IPS-20b (cell line): ENCODE results near the gene HABP2.

Experiments
- H3K27ac ChIP-seq: one replicate; pipeline ENCODE4 v1.5.1; 2013; ENCODE audit warnings: low read length
- H3K27me3 ChIP-seq: 2 replicates; pipeline ENCODE4 v1.6.1; 2013; ENCODE audit warnings: mild to moderate bottlenecking, low read length, inconsistent platforms; ENCODE audit not compliant: insufficient read depth
- H3K36me3 ChIP-seq: 2 replicates; pipeline ENCODE4 v1.6.1; 2013; ENCODE audit warnings: low read depth, mild to moderate bottlenecking, inconsistent platforms, low read length, moderate library complexity; ENCODE audit not compliant: insufficient read depth
- H3K4me1 ChIP-seq: 2 replicates; pipeline ENCODE4 v1.6.1; 2013; ENCODE audit warnings: mild to moderate bottlenecking, control low read depth, inconsistent platforms, low read length, moderate library complexity; ENCODE audit not compliant: insufficient read depth
- H3K4me3 ChIP-seq: 2 replicates; pipeline ENCODE4 v1.5.1; 2013; ENCODE audit warnings: mild to moderate bottlenecking, low read length, inconsistent platforms
- H3K9ac ChIP-seq: 2 replicates; pipeline ENCODE4 v1.6.1; 2013; ENCODE audit warnings: low read depth, mild to moderate bottlenecking, inconsistent platforms, low read length, moderate library complexity
- H3K9me3 ChIP-seq: 2 replicates; pipeline ENCODE4 v1.6.1; 2013; ENCODE audit warnings: mild to moderate bottlenecking, low read depth, low read length, inconsistent platforms; ENCODE audit not compliant: insufficient read depth

The HABP2 gene

GRCh38 chr10:113544392-113544791 is 8.5 kb upstream of the HABP2 start:
- no peak overlapping the region for H3K4me3 ChIP-seq
- no peak overlapping the region for H3K27ac ChIP-seq
- H3K36me3 ChIP-seq = no peaks in the 10 kb centered on the region
- H3K27me3 ChIP-seq = peaks cover 54% of the 10 kb centered on the region
- no peak overlapping the region for H3K9ac ChIP-seq
- no peaks in the 10 kb centered on the region for H3K4me1 ChIP-seq
- no peaks in the 10 kb centered on the region for H3K9me3 ChIP-seq

- Histone ChIP-seq H3K9me3 (no peaks in the 10 kb centered on the region), H3K4me3 (no peak overlapping the region), H3K27me3 (peaks cover 69% of the 10 kb centered on the region), H3K4me1 (no peaks in the 10 kb centered on the region), H3K36me3 (no peaks in the 10 kb centered on the region), H3K9ac (no peak overlapping the region), H3K27ac (no peak overlapping the region)
Measured at GRCh38 chr10:113547426-113547825, 5.4 kb upstream of the HABP2 start.

- H3K27ac ChIP-seq = no peak overlapping the region
- no peak overlapping the region for H3K4me3 ChIP-seq
- no peak overlapping the region for H3K9ac ChIP-seq
- H3K4me1 ChIP-seq = no peaks in the 10 kb centered on the region
- no peaks in the 10 kb centered on the region for H3K9me3 ChIP-seq
- no peaks in the 10 kb centered on the region for H3K36me3 ChIP-seq
- H3K27me3 ChIP-seq = peaks cover 80% of the 10 kb centered on the region
Measured at GRCh38 chr10:113549856-113550255, 3.0 kb upstream of the HABP2 start.

- Histone ChIP-seq H3K27ac (no peak overlapping the region), H3K4me3 (no peak overlapping the region)
Measured at GRCh38 chr10:113550365-113550764, 2.5 kb upstream of the HABP2 start.

GRCh38 chr10:113552014-113552413 is 839 bp upstream of the HABP2 start:
- Histone ChIP-seq H3K4me3 (no peak overlapping the region), H3K9me3 (no peaks in the 10 kb centered on the region), H3K9ac (no peak overlapping the region), H3K27ac (no peak overlapping the region), H3K36me3 (no peaks in the 10 kb centered on the region), H3K27me3 (peaks cover 93% of the 10 kb centered on the region), H3K4me1 (no peaks in the 10 kb centered on the region)

More at GRCh38 chr10:113550365-113550764, 2.5 kb upstream of the HABP2 start:
- H3K9me3 ChIP-seq = no peaks in the 10 kb centered on the region
- no peaks in the 10 kb centered on the region for H3K4me1 ChIP-seq
- peaks cover 85% of the 10 kb centered on the region for H3K27me3 ChIP-seq
- H3K9ac ChIP-seq = no peak overlapping the region
- H3K36me3 ChIP-seq = no peaks in the 10 kb centered on the region

GRCh38 chr10:113553149-113553548 is 296 bp downstream of the HABP2 start:
- Histone ChIP-seq H3K9me3 (no peaks in the 10 kb centered on the region), H3K4me1 (peaks cover 6% of the 10 kb centered on the region), H3K4me3 (no peak overlapping the region), H3K27ac (no peak overlapping the region), H3K36me3 (no peaks in the 10 kb centered on the region), H3K9ac (no peak overlapping the region), H3K27me3 (peaks cover 94% of the 10 kb centered on the region)

GRCh38 chr10:113554214-113554613 is 1.4 kb downstream of the HABP2 start:
- peaks cover 94% of the 10 kb centered on the region for H3K27me3 ChIP-seq

GRCh38 chr10:113555245-113555644 is 2.4 kb downstream of the HABP2 start:
- no peak overlapping the region for H3K4me3 ChIP-seq
- H3K9ac ChIP-seq = no peak overlapping the region
- no peak overlapping the region for H3K27ac ChIP-seq
- H3K9me3 ChIP-seq = no peaks in the 10 kb centered on the region
- H3K4me1 ChIP-seq = peaks cover 15% of the 10 kb centered on the region
- no peaks in the 10 kb centered on the region for H3K36me3 ChIP-seq
- peaks cover 96% of the 10 kb centered on the region for H3K27me3 ChIP-seq

More at GRCh38 chr10:113554214-113554613, 1.4 kb downstream of the HABP2 start:
- H3K27ac ChIP-seq = no peak overlapping the region
- peaks cover 7% of the 10 kb centered on the region for H3K4me1 ChIP-seq
- H3K9ac ChIP-seq = no peak overlapping the region
- no peak overlapping the region for H3K4me3 ChIP-seq
- H3K9me3 ChIP-seq = no peaks in the 10 kb centered on the region
- no peaks in the 10 kb centered on the region for H3K36me3 ChIP-seq

- H3K4me1 ChIP-seq = peaks cover 15% of the 10 kb centered on the region
- peaks cover 97% of the 10 kb centered on the region for H3K27me3 ChIP-seq
- H3K4me3 ChIP-seq = no peak overlapping the region
- H3K9ac ChIP-seq = no peak overlapping the region
- H3K9me3 ChIP-seq = no peaks in the 10 kb centered on the region
- no peaks in the 10 kb centered on the region for H3K36me3 ChIP-seq
- no peak overlapping the region for H3K27ac ChIP-seq
Measured at GRCh38 chr10:113555751-113556150, 2.9 kb downstream of the HABP2 start.

- Histone ChIP-seq H3K27me3 (peaks cover 100% of the 10 kb centered on the region), H3K4me3 (peak overlapping the region; percentile 31), H3K9ac (no peak overlapping the region), H3K4me1 (peaks cover 15% of the 10 kb centered on the region), H3K27ac (no peak overlapping the region), H3K9me3 (no peaks in the 10 kb centered on the region), H3K36me3 (no peaks in the 10 kb centered on the region)
Measured at GRCh38 chr10:113557424-113557862, 4.6 kb downstream of the HABP2 start.

- Histone ChIP-seq H3K4me3 (peak overlapping the region; percentile 31), H3K4me1 (peaks cover 15% of the 10 kb centered on the region), H3K9me3 (no peaks in the 10 kb centered on the region), H3K9ac (no peak overlapping the region), H3K27me3 (peaks cover 100% of the 10 kb centered on the region), H3K27ac (no peak overlapping the region), H3K36me3 (no peaks in the 10 kb centered on the region)
Measured at GRCh38 chr10:113557903-113558321, 5.1 kb downstream of the HABP2 start.

- Histone ChIP-seq H3K9me3 (no peaks in the 10 kb centered on the region), H3K4me3 (no peak overlapping the region), H3K4me1 (peaks cover 15% of the 10 kb centered on the region), H3K9ac (no peak overlapping the region), H3K36me3 (no peaks in the 10 kb centered on the region), H3K27ac (no peak overlapping the region), H3K27me3 (peaks cover 91% of the 10 kb centered on the region)
Measured at GRCh38 chr10:113560071-113560470, 7.2 kb downstream of the HABP2 start.
